GM12801 (cell line): Measurements from ENCODE around the gene IL13RA1.

Source experiments
- CTCF ChIP-seq: IDR thresholded peaks from one replicate; pipeline ENCODE4 v1.5.1; 2011; ENCODE audit warnings: control low read depth; ENCODE audit not compliant: insufficient read length; ENCODE audit errors: extremely low read depth

The IL13RA1 gene

GRCh38 chrX:118726887-118727685 lies at the start of gene IL13RA1:
Gene IL13RA1 (plus strand): TSS chrX:118727606. CDS start chrX:118727639, 33 bp downstream.
- TF ChIP-seq CTCF, result no peak

- TF ChIP-seq CTCF, result no peak
These were observed 48.1 kb upstream of the IL13RA1 start for GRCh38 chrX:118679290-118679689.

- no peak for TF ChIP-seq CTCF
These were observed 45.0 kb upstream of the IL13RA1 start for GRCh38 chrX:118682258-118683014.

GRCh38 chrX:118685393-118685792 lies 42.0 kb upstream of the IL13RA1 start:
- no peak for TF ChIP-seq CTCF

- no peak for TF ChIP-seq CTCF
These were observed 38.5 kb upstream of the IL13RA1 start for GRCh38 chrX:118688935-118689334.

GRCh38 chrX:118693843-118694242 lies 33.6 kb upstream of the IL13RA1 start:
- TF ChIP-seq CTCF, result no peak

GRCh38 chrX:118694638-118695037 lies 32.8 kb upstream of the IL13RA1 start:
- TF ChIP-seq CTCF, result no peak
